Erythroblast (primary cell): ENCODE results near the gene CBARP.

Experiments used
- GATA1 ChIP-seq: IDR thresholded peaks from 2 replicates; pipeline ENCODE4 v1.6.1; 2011; ENCODE audit warnings: low read depth, mild to moderate bottlenecking, control low read depth, low read length, moderate library complexity
- POLR2A ChIP-seq: IDR thresholded peaks from 2 replicates; pipeline ENCODE4 v1.6.1; 2011; ENCODE audit warnings: mild to moderate bottlenecking, low read length

DNA sequence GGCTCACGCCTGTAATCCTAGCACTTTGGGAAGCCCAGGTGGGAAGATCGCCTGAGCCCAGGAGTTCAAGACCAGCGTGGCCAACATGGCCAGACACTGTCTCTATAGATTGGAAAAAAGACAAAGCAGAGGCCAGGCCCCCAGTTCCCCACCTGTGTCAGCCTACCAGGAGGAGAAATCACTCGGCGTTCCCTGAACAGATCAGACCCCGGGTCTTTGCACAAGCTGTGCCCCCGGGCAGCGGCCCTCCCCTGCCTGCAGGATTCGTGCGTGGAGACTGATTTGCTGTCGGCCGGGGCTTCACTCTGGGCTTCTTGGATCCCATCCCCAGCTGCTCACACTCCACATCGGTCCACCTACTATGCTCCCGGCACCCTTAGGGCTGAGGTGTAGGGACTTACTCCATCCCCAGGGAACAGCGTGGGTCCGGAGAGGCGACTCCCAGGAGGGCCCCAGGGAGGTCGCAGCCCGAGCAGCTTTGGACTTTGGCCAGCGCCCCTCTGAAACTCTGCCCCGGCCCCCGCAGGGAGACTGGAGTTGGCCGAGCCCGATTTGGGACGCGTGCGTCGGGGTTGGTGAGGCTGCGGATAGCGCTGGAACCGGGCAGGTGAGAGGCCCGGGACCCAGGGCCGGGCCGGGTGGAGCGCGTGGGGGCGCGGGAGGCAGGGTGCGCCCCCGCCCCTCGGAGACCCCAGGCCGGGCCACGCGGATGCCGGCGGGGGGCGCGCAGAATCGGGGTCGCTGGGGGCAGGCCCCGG, 47.4 kb upstream of the CBARP start:
- TF ChIP-seq POLR2A (no peak), GATA1 (no peak)
